DMS79 (cell line): ENCODE measurements around the gene NCOA1.
"Not testable (repeated sequence)": the region's sequence is repeated elsewhere in the genome, so short reads cannot be mapped to it uniquely, and the experiment has no call there.

Experiments
- DNase-seq: peaks from one replicate; lab custom pipeline; 2025; lab: John Stamatoyannopoulos, UW

The NCOA1 gene

GRCh38 chr2:24539258-24539657 lies 48.2 kb downstream of the NCOA1 start:
- DNase-seq = no peak

GRCh38 chr2:24540011-24540477 lies 49.0 kb downstream of the NCOA1 start:
- DNase-seq = no peak

GRCh38 chr2:24541621-24542020 lies 50.6 kb downstream of the NCOA1 start:
- no peak for DNase-seq

- DNase-seq = no peak
Measured at GRCh38 chr2:24542269-24542872, 51.3 kb downstream of the NCOA1 start.

GRCh38 chr2:24543252-24543651 lies 52.2 kb downstream of the NCOA1 start:
- no peak for DNase-seq

- DNase-seq = no peak
Measured at GRCh38 chr2:24544456-24545115, 53.5 kb downstream of the NCOA1 start.

- DNase-seq = no peak
Measured at GRCh38 chr2:24546669-24547068, 55.6 kb downstream of the NCOA1 start.

- no peak for DNase-seq
Measured at GRCh38 chr2:24548058-24548457, 57.0 kb downstream of the NCOA1 start.

- DNase-seq = not testable (repeated sequence)
Measured at GRCh38 chr2:24550301-24550700, 59.2 kb downstream of the NCOA1 start.

- no peak for DNase-seq
Measured at GRCh38 chr2:24551016-24551415, 60.0 kb downstream of the NCOA1 start.

GRCh38 chr2:24552836-24553235 lies 61.8 kb downstream of the NCOA1 start:
- DNase-seq = no peak

- peak; percentile 54 for DNase-seq
Measured at GRCh38 chr2:24558781-24559472, 67.9 kb downstream of the NCOA1 start.

GRCh38 chr2:24559473-24560113 lies 68.5 kb downstream of the NCOA1 start:
- peak; percentile 2 for DNase-seq

- no peak for DNase-seq
Measured at GRCh38 chr2:24565537-24565936, 74.5 kb downstream of the NCOA1 start.

- no peak for DNase-seq
Measured at GRCh38 chr2:24566209-24566608, 75.2 kb downstream of the NCOA1 start.

- no peak for DNase-seq
Measured at GRCh38 chr2:24566630-24567029, 75.6 kb downstream of the NCOA1 start.

GRCh38 chr2:24568551-24568950 lies 77.5 kb downstream of the NCOA1 start:
- DNase-seq = no peak

- DNase-seq = not testable (repeated sequence)
Measured at GRCh38 chr2:24569565-24569964, 78.5 kb downstream of the NCOA1 start.

GRCh38 chr2:24570225-24570624 lies 79.2 kb downstream of the NCOA1 start:
- DNase-seq = no peak

GRCh38 chr2:24571828-24572442 lies 80.9 kb downstream of the NCOA1 start:
- DNase-seq = no peak

- DNase-seq = no peak
Measured at GRCh38 chr2:24576146-24576545, 85.1 kb downstream of the NCOA1 start.

- no peak for DNase-seq
Measured at GRCh38 chr2:24576617-24577016, 85.6 kb downstream of the NCOA1 start.
